Measurements from ENCODE around the gene RTF2.

Gene RTF2

DNA sequence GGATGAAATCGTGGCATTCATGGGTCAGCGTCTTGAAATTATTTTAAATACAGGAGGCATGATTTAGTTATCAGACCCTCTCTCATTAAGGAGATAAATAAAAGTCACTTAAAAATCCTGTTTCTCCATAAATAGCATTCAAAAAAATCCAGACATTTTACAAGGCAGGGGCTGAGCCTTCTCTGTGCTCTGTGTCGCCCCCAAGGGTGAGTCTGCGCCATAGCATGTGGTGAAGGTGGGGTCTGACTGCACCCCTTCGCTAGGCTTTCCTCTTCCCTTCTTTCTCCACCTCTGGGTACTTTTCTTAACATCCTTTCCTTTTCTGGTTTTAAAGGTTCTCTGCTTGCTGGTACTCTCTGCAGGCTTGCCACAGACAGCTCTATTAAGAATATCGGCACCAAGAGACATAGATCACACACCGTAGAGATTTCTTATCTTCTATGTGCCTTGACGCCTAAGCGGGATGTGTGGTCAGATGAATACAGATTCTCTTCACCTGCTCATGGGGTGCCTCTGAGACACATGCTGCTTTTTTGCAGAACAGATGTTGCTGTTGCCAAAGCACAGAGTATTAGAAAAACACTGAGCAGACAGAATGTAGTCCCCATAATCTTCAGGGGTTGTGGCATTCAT, 36.1 kb downstream of the RTF2 start:
- ChIA-PET POLR2A (interaction anchor here (0.5 kb wide), 1 partner anchor 96 kb away, joined by 3 read pairs; no protein-coding TSS in a partner anchor), CTCF (interaction anchor here (1.8 kb wide), 1 partner anchor 10 kb away, joined by 7 read pairs; no protein-coding TSS in a partner anchor)
- Histone ChIP-seq H3K27ac (ENCODE audit: insufficient read depth in 1 of 2, low read depth in 1 of 2, low read length in 2 of 2, poor library complexity in 1 of 2, severe bottlenecking in 2 of 2) (no peak overlapping the region), H3K4me3 (ENCODE audit: control insufficient read depth in 1 of 7, extremely low read depth in 1 of 7, insufficient read depth in 4 of 7, low read depth in 2 of 7, low read length in 6 of 7) (no peak overlapping the region), H3K9me3 (ENCODE audit: control extremely low read depth in 1 of 5, control insufficient read depth in 4 of 5, insufficient read depth in 2 of 5, low read depth in 1 of 5, low read length in 4 of 5) (no peaks in the 10 kb centered on the region), H3K27me3 (replicated peaks in 2 of 5; ENCODE audit: control insufficient read depth in 4 of 5, insufficient read depth in 5 of 5, low read length in 4 of 5) (no peaks in the 10 kb centered on the region), H3K36me3 (ENCODE audit: control insufficient read depth in 4 of 4, insufficient read depth in 4 of 4, low read length in 3 of 4) (peaks cover 1 to 17% (median 3%) of the 10 kb centered on the region in 4 experiments), H3K4me1 (ENCODE audit: control extremely low read depth in 1 of 4, control insufficient read depth in 4 of 4, insufficient read depth in 4 of 4, low read length in 3 of 4) (peaks cover 0 to 2% (median 2%) of the 10 kb centered on the region in 4 experiments)
- peak in 2 of 3 donors; percentile 17 to 26 for DNase-seq
- 95% methylated on average over 4 of the region's 9 CpGs for WGBS (ENCODE audit: insufficient coverage)

DNA sequence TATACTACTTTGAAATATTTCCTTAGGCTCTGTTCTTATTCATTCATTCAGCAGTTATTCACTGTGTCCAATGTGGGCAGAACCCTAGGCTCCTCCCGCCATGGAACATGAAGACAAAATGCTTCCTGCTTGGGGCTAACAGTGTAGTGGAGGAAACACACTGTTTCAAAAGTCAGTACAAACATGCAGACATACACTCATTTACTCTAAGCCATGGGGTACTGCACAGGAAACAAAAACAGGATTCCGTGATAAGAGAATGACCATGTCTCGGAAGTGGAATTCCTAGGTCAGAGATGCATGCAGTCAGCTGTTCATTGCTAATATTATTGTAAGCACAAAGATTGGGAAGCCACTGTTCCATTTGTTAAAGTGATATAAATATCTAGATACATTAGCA, 37.7 kb downstream of the RTF2 start:
- Histone ChIP-seq H3K9me3 (ENCODE audit: control extremely low read depth in 1 of 5, control insufficient read depth in 4 of 5, insufficient read depth in 2 of 5, low read depth in 1 of 5, low read length in 4 of 5) (no peaks in the 10 kb centered on the region), H3K27me3 (replicated peaks in 2 of 5; ENCODE audit: control insufficient read depth in 4 of 5, insufficient read depth in 5 of 5, low read length in 4 of 5) (no peaks in the 10 kb centered on the region), H3K4me1 (ENCODE audit: control extremely low read depth in 1 of 4, control insufficient read depth in 4 of 4, insufficient read depth in 4 of 4, low read length in 3 of 4) (peaks cover 0 to 2% (median 2%) of the 10 kb centered on the region in 4 experiments), H3K27ac (ENCODE audit: insufficient read depth in 1 of 2, low read depth in 1 of 2, low read length in 2 of 2, poor library complexity in 1 of 2, severe bottlenecking in 2 of 2) (no peak overlapping the region), H3K4me3 (ENCODE audit: control insufficient read depth in 1 of 7, extremely low read depth in 1 of 7, insufficient read depth in 4 of 7, low read depth in 2 of 7, low read length in 6 of 7) (no peak overlapping the region), H3K36me3 (ENCODE audit: control insufficient read depth in 4 of 4, insufficient read depth in 4 of 4, low read length in 3 of 4) (peaks cover 0 to 17% (median 2%) of the 10 kb centered on the region in 4 experiments)
- DNase-seq: peak in 1 of 3 donors; percentile 42
- ChIA-PET POLR2A (no interaction called here), CTCF (interaction anchor here (1.0 kb wide), 1 partner anchor 8 kb away, joined by 3 read pairs; no protein-coding TSS in a partner anchor)
- 100% methylated on average over 2 of the region's 3 CpGs for WGBS (ENCODE audit: insufficient coverage)

DNA sequence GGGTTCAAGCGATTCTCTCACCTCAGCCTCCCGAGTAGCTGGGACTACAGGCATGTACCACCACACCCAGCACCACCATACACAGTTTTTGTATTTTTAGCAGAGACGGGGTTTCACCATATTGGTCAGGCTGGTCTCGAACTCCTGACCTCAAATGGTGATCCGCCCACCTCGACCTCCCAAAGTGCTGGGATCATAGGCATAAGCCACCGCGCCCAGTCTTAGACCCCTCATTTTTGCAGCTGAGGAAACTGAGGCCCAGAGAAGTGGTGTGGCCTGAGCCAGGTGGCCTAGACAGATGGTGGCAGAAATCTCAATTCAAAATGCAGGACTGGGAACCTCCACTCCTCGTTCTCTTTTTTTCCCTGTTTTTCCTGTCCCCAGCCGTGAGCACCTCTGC, 43.5 kb downstream of the RTF2 start:
- Histone ChIP-seq H3K27me3 (replicated peaks in 2 of 5; ENCODE audit: control insufficient read depth in 4 of 5, insufficient read depth in 5 of 5, low read length in 4 of 5) (no peaks in the 10 kb centered on the region), H3K36me3 (ENCODE audit: control insufficient read depth in 4 of 4, insufficient read depth in 4 of 4, low read length in 3 of 4) (peaks cover 7 to 40% (median 22%) of the 10 kb centered on the region in 4 experiments), H3K4me1 (ENCODE audit: control extremely low read depth in 1 of 4, control insufficient read depth in 4 of 4, insufficient read depth in 4 of 4, low read length in 3 of 4) (no peaks in the 10 kb centered on the region), H3K27ac (ENCODE audit: insufficient read depth in 1 of 2, low read depth in 1 of 2, low read length in 2 of 2, poor library complexity in 1 of 2, severe bottlenecking in 2 of 2) (no peak overlapping the region), H3K9me3 (ENCODE audit: control extremely low read depth in 1 of 5, control insufficient read depth in 4 of 5, insufficient read depth in 2 of 5, low read depth in 1 of 5, low read length in 4 of 5) (no peaks in the 10 kb centered on the region), H3K4me3 (ENCODE audit: control insufficient read depth in 1 of 7, extremely low read depth in 1 of 7, insufficient read depth in 4 of 7, low read depth in 2 of 7, low read length in 6 of 7) (no peak overlapping the region)
- no peak for DNase-seq
- POLR2A ChIA-PET: no interaction called here
- WGBS (ENCODE audit: insufficient coverage): 96% methylated on average over 10 of the region's 10 CpGs
- CTCF ChIA-PET: interaction anchor here (1.3 kb wide), 1 partner anchor 30 kb away, joined by 3 read pairs; no protein-coding TSS in a partner anchor

DNA sequence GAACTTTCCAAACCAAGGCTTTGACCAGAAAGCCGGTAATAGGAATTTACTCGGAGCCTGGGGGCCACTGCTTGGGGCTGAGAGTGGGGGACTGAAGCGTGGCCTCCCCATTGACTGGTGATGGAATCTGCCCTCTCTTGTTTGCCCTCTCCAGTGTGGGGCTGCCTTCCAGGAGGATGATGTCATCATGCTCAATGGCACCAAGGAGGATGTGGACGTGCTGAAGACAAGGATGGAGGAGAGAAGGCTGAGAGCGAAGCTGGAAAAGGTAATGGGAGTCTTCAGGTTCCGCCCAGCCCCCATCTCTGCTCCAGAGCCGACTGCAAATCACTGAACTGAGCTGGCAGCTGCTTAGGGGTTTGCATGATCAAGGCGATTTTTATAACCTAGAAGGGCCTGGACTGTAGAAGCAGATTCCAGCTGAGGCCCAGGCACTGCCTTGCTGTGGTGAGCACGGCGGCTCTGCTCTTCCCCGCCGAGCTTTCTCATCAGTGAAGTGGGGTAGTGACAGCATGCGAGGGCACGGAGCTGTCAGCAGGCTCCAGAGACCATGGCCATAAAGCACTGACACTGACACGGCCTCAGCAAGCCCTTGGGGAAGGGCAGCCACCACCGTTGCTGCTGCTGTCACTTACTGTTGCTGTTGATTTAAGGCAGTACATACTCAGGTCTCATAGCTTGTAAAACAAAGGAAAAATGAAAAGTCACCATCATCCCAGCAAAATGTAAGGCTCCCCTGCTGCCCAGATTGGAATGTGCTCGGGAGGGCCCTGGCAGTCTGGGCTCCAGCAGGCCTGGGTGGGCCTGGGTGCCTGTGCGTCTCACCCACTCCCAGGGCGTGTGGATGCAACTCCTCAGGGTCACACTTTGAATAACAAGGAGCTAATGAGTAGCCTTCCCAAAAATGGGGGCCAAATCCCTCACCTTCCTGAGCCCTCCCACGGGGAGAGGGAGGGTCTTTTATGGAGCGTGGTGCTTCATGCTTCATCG, 45.0 kb downstream of the RTF2 start:
- Histone ChIP-seq H3K27ac (ENCODE audit: insufficient read depth in 1 of 2, low read depth in 1 of 2, low read length in 2 of 2, poor library complexity in 1 of 2, severe bottlenecking in 2 of 2) (no peak overlapping the region), H3K4me1 (ENCODE audit: control extremely low read depth in 1 of 4, control insufficient read depth in 4 of 4, insufficient read depth in 4 of 4, low read length in 3 of 4) (no peaks in the 10 kb centered on the region), H3K36me3 (ENCODE audit: control insufficient read depth in 4 of 4, insufficient read depth in 4 of 4, low read length in 3 of 4) (peaks cover 11 to 45% (median 37%) of the 10 kb centered on the region in 4 experiments), H3K9me3 (ENCODE audit: control extremely low read depth in 1 of 5, control insufficient read depth in 4 of 5, insufficient read depth in 2 of 5, low read depth in 1 of 5, low read length in 4 of 5) (peaks cover 0 to under 1% (median 0%) of the 10 kb centered on the region in 5 experiments), H3K4me3 (ENCODE audit: control insufficient read depth in 1 of 7, extremely low read depth in 1 of 7, insufficient read depth in 4 of 7, low read depth in 2 of 7, low read length in 6 of 7) (no peak overlapping the region), H3K27me3 (replicated peaks in 2 of 5; ENCODE audit: control insufficient read depth in 4 of 5, insufficient read depth in 5 of 5, low read length in 4 of 5) (no peaks in the 10 kb centered on the region)
- 97% methylated on average over 18 of the region's 22 CpGs for WGBS (ENCODE audit: insufficient coverage)
- POLR2A ChIA-PET: no interaction called here
- CTCF ChIA-PET: interaction anchor here (0.8 to 4.0 kb wide), 5 partner anchors 8 to 115 kb away, joined by 3 to 20 read pairs (median 5); partner anchors contain the start of gene CASS4
- no peak for DNase-seq

DNA sequence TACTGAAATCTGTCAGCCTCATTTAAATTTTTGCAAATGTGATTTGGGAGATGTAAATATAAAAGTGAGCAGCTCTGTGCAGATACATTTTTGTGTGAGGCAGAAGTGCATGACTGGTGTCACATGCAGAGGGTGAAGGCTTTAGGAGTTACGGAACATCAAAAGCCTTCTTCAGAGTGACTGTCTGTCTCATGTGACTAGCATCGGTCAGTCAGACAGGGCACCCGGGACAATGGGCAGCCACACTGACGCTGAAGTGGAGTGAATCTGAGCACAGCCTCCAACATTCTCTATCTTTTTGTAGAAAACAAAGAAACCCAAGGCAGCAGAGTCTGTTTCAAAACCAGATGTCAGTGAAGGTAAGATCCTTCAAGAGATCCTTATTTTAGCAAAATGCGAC, 48.2 kb downstream of the RTF2 start:
- ChIA-PET POLR2A (no interaction called here), CTCF (interaction anchor here (1.0 to 4.0 kb wide), 8 partner anchors 23 to 121 kb away, joined by 3 to 20 read pairs (median 3); no protein-coding TSS in a partner anchor)
- Histone ChIP-seq H3K9me3 (ENCODE audit: control extremely low read depth in 1 of 5, control insufficient read depth in 4 of 5, insufficient read depth in 2 of 5, low read depth in 1 of 5, low read length in 4 of 5) (peaks cover 0 to 21% (median 16%) of the 10 kb centered on the region in 5 experiments), H3K4me3 (ENCODE audit: control insufficient read depth in 1 of 7, extremely low read depth in 1 of 7, insufficient read depth in 4 of 7, low read depth in 2 of 7, low read length in 6 of 7) (no peak overlapping the region), H3K4me1 (ENCODE audit: control extremely low read depth in 1 of 4, control insufficient read depth in 4 of 4, insufficient read depth in 4 of 4, low read length in 3 of 4) (no peaks in the 10 kb centered on the region), H3K27me3 (replicated peaks in 2 of 5; ENCODE audit: control insufficient read depth in 4 of 5, insufficient read depth in 5 of 5, low read length in 4 of 5) (no peaks in the 10 kb centered on the region), H3K27ac (ENCODE audit: insufficient read depth in 1 of 2, low read depth in 1 of 2, low read length in 2 of 2, poor library complexity in 1 of 2, severe bottlenecking in 2 of 2) (no peak overlapping the region), H3K36me3 (ENCODE audit: control insufficient read depth in 4 of 4, insufficient read depth in 4 of 4, low read length in 3 of 4) (peaks cover 30 to 67% (median 61%) of the 10 kb centered on the region in 4 experiments)
- DNase-seq: no peak
- 96% methylated on average over 5 of the region's 5 CpGs for WGBS (ENCODE audit: insufficient coverage)

DNA sequence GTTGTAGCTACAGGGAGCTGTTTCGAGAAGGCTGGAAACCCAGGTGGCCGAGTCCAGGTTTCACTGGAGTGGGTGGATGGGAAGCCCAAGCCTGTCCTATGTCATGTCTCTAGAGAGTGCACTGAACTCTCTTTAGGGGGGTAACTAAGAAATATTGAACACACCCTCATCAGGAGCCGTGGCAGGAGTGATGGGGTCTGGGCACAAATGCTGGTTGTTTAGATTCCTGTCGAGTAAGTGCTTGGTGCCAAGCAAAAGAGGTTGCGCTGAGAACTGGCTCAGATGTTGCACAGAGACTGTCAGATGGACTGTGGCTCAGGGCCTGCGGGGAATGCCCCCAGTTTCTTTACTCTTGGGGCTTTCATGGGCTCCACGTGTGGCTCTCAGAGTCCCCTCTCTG, 48.8 kb downstream of the RTF2 start:
- H3K27ac ChIP-seq (ENCODE audit: insufficient read depth in 1 of 2, low read depth in 1 of 2, low read length in 2 of 2, poor library complexity in 1 of 2, severe bottlenecking in 2 of 2): no peak overlapping the region
- 100% methylated on average over 4 of the region's 7 CpGs for WGBS (ENCODE audit: insufficient coverage)
- H3K4me3 ChIP-seq (ENCODE audit: control insufficient read depth in 1 of 7, extremely low read depth in 1 of 7, insufficient read depth in 4 of 7, low read depth in 2 of 7, low read length in 6 of 7): no peak overlapping the region
- DNase-seq: no peak
- H3K27me3 ChIP-seq (replicated peaks in 2 of 5; ENCODE audit: control insufficient read depth in 4 of 5, insufficient read depth in 5 of 5, low read length in 4 of 5): no peaks in the 10 kb centered on the region
- peaks cover 29 to 67% (median 61%) of the 10 kb centered on the region in 4 experiments for H3K36me3 ChIP-seq (ENCODE audit: control insufficient read depth in 4 of 4, insufficient read depth in 4 of 4, low read length in 3 of 4)
- H3K9me3 ChIP-seq (ENCODE audit: control extremely low read depth in 1 of 5, control insufficient read depth in 4 of 5, insufficient read depth in 2 of 5, low read depth in 1 of 5, low read length in 4 of 5): peaks cover 0 to 22% (median 16%) of the 10 kb centered on the region in 5 experiments
- no peaks in the 10 kb centered on the region for H3K4me1 ChIP-seq (ENCODE audit: control extremely low read depth in 1 of 4, control insufficient read depth in 4 of 4, insufficient read depth in 4 of 4, low read length in 3 of 4)
- CTCF ChIA-PET: interaction anchor here (0.9 to 4.0 kb wide), 2 partner anchors 119 to 121 kb away, joined by 3 to 20 read pairs; no protein-coding TSS in a partner anchor
- POLR2A ChIA-PET: no interaction called here
